HG02870 (cell line): ENCODE data around the gene PTPRT.

ENCODE experiments used
- ATAC-seq: cut with Tn5 transposase; IDR thresholded peaks from one replicate; pipeline ENCODE4 v1.9.1; 2021; ENCODE audit warnings: mild to moderate bottlenecking, moderate library complexity; ENCODE audit not compliant: unreplicated experiment

The PTPRT gene

GRCh38 chr20:43123180-43123579 lies 66.5 kb downstream of the PTPRT start:
- ATAC-seq = no peak

- ATAC-seq = no peak
Measured at GRCh38 chr20:43119720-43120119, 70.0 kb downstream of the PTPRT start.

GRCh38 chr20:43102394-43102793 lies 87.3 kb downstream of the PTPRT start:
- no peak for ATAC-seq

GRCh38 chr20:43096931-43097260 lies 92.8 kb downstream of the PTPRT start:
- no peak for ATAC-seq

- no peak for ATAC-seq
Measured at GRCh38 chr20:43096126-43096930, 93.4 kb downstream of the PTPRT start.

GRCh38 chr20:43095034-43095433 lies 94.7 kb downstream of the PTPRT start:
- ATAC-seq = no peak

- ATAC-seq = no peak
Measured at GRCh38 chr20:43092386-43093088, 97.2 kb downstream of the PTPRT start.

GRCh38 chr20:43068482-43068881 lies 121.2 kb downstream of the PTPRT start:
- no peak for ATAC-seq

GRCh38 chr20:43066125-43066524 lies 123.6 kb downstream of the PTPRT start:
- no peak for ATAC-seq

- no peak for ATAC-seq
Measured at GRCh38 chr20:43065299-43065698, 124.4 kb downstream of the PTPRT start.

- ATAC-seq = no peak
Measured at GRCh38 chr20:43058077-43058476, 131.6 kb downstream of the PTPRT start.

GRCh38 chr20:43057317-43057716 lies 132.4 kb downstream of the PTPRT start:
- ATAC-seq = no peak

- ATAC-seq = no peak
Measured at GRCh38 chr20:43055181-43055884, 134.4 kb downstream of the PTPRT start.

GRCh38 chr20:43052532-43052931 lies 137.2 kb downstream of the PTPRT start:
- ATAC-seq = no peak

- ATAC-seq = no peak
Measured at GRCh38 chr20:43046966-43047365, 142.7 kb downstream of the PTPRT start.

GRCh38 chr20:43043887-43044286 lies 145.8 kb downstream of the PTPRT start:
- no peak for ATAC-seq

GRCh38 chr20:43040427-43040826 lies 149.3 kb downstream of the PTPRT start:
- no peak for ATAC-seq

GRCh38 chr20:43037605-43038309 lies 151.9 kb downstream of the PTPRT start:
- ATAC-seq = no peak

- no peak for ATAC-seq
Measured at GRCh38 chr20:43034981-43035724, 154.6 kb downstream of the PTPRT start.

GRCh38 chr20:43032459-43032858 lies 157.2 kb downstream of the PTPRT start:
- ATAC-seq = no peak

- ATAC-seq = no peak
Measured at GRCh38 chr20:43029176-43029575, 160.5 kb downstream of the PTPRT start.
